ENCODE measurements around the gene CARMIL1. TPM values are rescaled to one million over a fixed set of nuclear protein-coding genes. Genes with fewer than 3 reads are reported as not detected.
"Not testable (repeated sequence)": the region's sequence is repeated elsewhere in the genome, so short reads cannot be mapped to it uniquely, and the experiment has no call there.

CARMIL1 gene
- total RNA-seq, 1 donor from 2014 or later: 1.4 TPM

GRCh38 chr6:25434921-25435320 lies 155.7 kb downstream of the CARMIL1 start:
- H3K4me3 Mint-ChIP-seq: no peak overlapping the region
- DNase-seq: no peak
- H3K36me3 Mint-ChIP-seq (ENCODE audit: low read depth): no peaks in the 10 kb centered on the region
- no peaks in the 10 kb centered on the region for H3K27me3 Mint-ChIP-seq
- H3K4me1 Mint-ChIP-seq: no peaks in the 10 kb centered on the region
- H3K27ac Mint-ChIP-seq: no peak overlapping the region
- no peaks in the 10 kb centered on the region for H3K9me3 Mint-ChIP-seq
- intact Hi-C loops (cut with micrococcal nuclease): no loop called here

GRCh38 chr6:25435416-25435985 lies 156.3 kb downstream of the CARMIL1 start:
- intact Hi-C loops (cut with micrococcal nuclease): no loop called here
- Mint-ChIP-seq H3K4me1 (no peaks in the 10 kb centered on the region), H3K27me3 (no peaks in the 10 kb centered on the region), H3K27ac (no peak overlapping the region), H3K4me3 (no peak overlapping the region), H3K9me3 (no peaks in the 10 kb centered on the region), H3K36me3 (ENCODE audit: low read depth) (no peaks in the 10 kb centered on the region)
- DNase-seq: no peak

- no peaks in the 10 kb centered on the region for H3K9me3 Mint-ChIP-seq
- peaks cover 3% of the 10 kb centered on the region for H3K4me1 Mint-ChIP-seq
- no peaks in the 10 kb centered on the region for H3K36me3 Mint-ChIP-seq (ENCODE audit: low read depth)
- no peak overlapping the region for H3K4me3 Mint-ChIP-seq
- intact Hi-C loops (cut with micrococcal nuclease): no loop called here
- no peaks in the 10 kb centered on the region for H3K27me3 Mint-ChIP-seq
- no peak for DNase-seq
- no peak overlapping the region for H3K27ac Mint-ChIP-seq
Observed at GRCh38 chr6:25436760-25437159, 157.6 kb downstream of the CARMIL1 start.

GRCh38 chr6:25439368-25439767 lies 160.2 kb downstream of the CARMIL1 start:
- no peaks in the 10 kb centered on the region for H3K36me3 Mint-ChIP-seq (ENCODE audit: low read depth)
- H3K27ac Mint-ChIP-seq: no peak overlapping the region
- no peaks in the 10 kb centered on the region for H3K27me3 Mint-ChIP-seq
- H3K9me3 Mint-ChIP-seq: no peaks in the 10 kb centered on the region
- intact Hi-C loops (cut with micrococcal nuclease): no loop called here
- H3K4me3 Mint-ChIP-seq: no peak overlapping the region
- H3K4me1 Mint-ChIP-seq: peaks cover 8% of the 10 kb centered on the region
- no peak for DNase-seq

GRCh38 chr6:25441663-25442270 lies 162.6 kb downstream of the CARMIL1 start:
- H3K27me3 Mint-ChIP-seq: no peaks in the 10 kb centered on the region
- H3K4me1 Mint-ChIP-seq: peaks cover 8% of the 10 kb centered on the region
- intact Hi-C loops (cut with micrococcal nuclease): no loop called here
- H3K36me3 Mint-ChIP-seq (ENCODE audit: low read depth): peaks cover 2% of the 10 kb centered on the region
- no peak overlapping the region for H3K27ac Mint-ChIP-seq
- no peak for DNase-seq
- H3K9me3 Mint-ChIP-seq: peaks cover 10% of the 10 kb centered on the region
- no peak overlapping the region for H3K4me3 Mint-ChIP-seq

GRCh38 chr6:25442898-25443297 lies 163.7 kb downstream of the CARMIL1 start:
- peaks cover 16% of the 10 kb centered on the region for H3K4me1 Mint-ChIP-seq
- peaks cover 2% of the 10 kb centered on the region for H3K36me3 Mint-ChIP-seq (ENCODE audit: low read depth)
- no peak overlapping the region for H3K4me3 Mint-ChIP-seq
- no peaks in the 10 kb centered on the region for H3K27me3 Mint-ChIP-seq
- H3K27ac Mint-ChIP-seq: no peak overlapping the region
- no peak for DNase-seq
- intact Hi-C loops (cut with micrococcal nuclease): no loop called here
- peaks cover 14% of the 10 kb centered on the region for H3K9me3 Mint-ChIP-seq

- intact Hi-C loops (cut with micrococcal nuclease): not testable (repeated sequence)
Observed at GRCh38 chr6:25444521-25444920, 165.3 kb downstream of the CARMIL1 start.

GRCh38 chr6:25446830-25447569 lies 167.8 kb downstream of the CARMIL1 start:
- no peak for DNase-seq
- intact Hi-C loops (cut with micrococcal nuclease): no loop called here
- Mint-ChIP-seq H3K4me1 (peaks cover 13% of the 10 kb centered on the region), H3K4me3 (no peak overlapping the region), H3K27me3 (no peaks in the 10 kb centered on the region), H3K36me3 (ENCODE audit: low read depth) (peaks cover 2% of the 10 kb centered on the region), H3K9me3 (peaks cover 14% of the 10 kb centered on the region), H3K27ac (no peak overlapping the region)

More at GRCh38 chr6:25444521-25444920, 165.3 kb downstream of the CARMIL1 start:
- H3K36me3 Mint-ChIP-seq (ENCODE audit: low read depth); H3K27me3 Mint-ChIP-seq; DNase-seq; H3K4me3 Mint-ChIP-seq; H3K27ac Mint-ChIP-seq: not testable (repeated sequence)
- H3K9me3 Mint-ChIP-seq: peaks cover 14% of the 10 kb centered on the region
- peaks cover 16% of the 10 kb centered on the region for H3K4me1 Mint-ChIP-seq

GRCh38 chr6:25447570-25447929 lies 168.4 kb downstream of the CARMIL1 start:
- Mint-ChIP-seq H3K4me3 (no peak overlapping the region), H3K27me3 (no peaks in the 10 kb centered on the region), H3K4me1 (peaks cover 12% of the 10 kb centered on the region), H3K27ac (no peak overlapping the region), H3K9me3 (peaks cover 14% of the 10 kb centered on the region), H3K36me3 (ENCODE audit: low read depth) (peaks cover 2% of the 10 kb centered on the region)
- DNase-seq: no peak
- intact Hi-C loops (cut with micrococcal nuclease): no loop called here

- Mint-ChIP-seq H3K4me1 (peaks cover 9% of the 10 kb centered on the region), H3K36me3 (ENCODE audit: low read depth) (peaks cover 2% of the 10 kb centered on the region), H3K9me3 (peaks cover 14% of the 10 kb centered on the region), H3K4me3 (no peak overlapping the region), H3K27me3 (no peaks in the 10 kb centered on the region), H3K27ac (no peak overlapping the region)
- intact Hi-C loops (cut with micrococcal nuclease): no loop called here
- DNase-seq: no peak
Observed at GRCh38 chr6:25448965-25449538, 169.9 kb downstream of the CARMIL1 start.

- DNase-seq: no peak
- Mint-ChIP-seq H3K27ac (no peak overlapping the region), H3K36me3 (ENCODE audit: low read depth) (no peaks in the 10 kb centered on the region), H3K27me3 (no peaks in the 10 kb centered on the region), H3K9me3 (peaks cover 14% of the 10 kb centered on the region), H3K4me3 (no peak overlapping the region), H3K4me1 (peaks cover 9% of the 10 kb centered on the region)
- intact Hi-C loops (cut with micrococcal nuclease): no loop called here
Observed at GRCh38 chr6:25449774-25450173, 170.6 kb downstream of the CARMIL1 start.

GRCh38 chr6:25450469-25451198 lies 171.5 kb downstream of the CARMIL1 start:
- Mint-ChIP-seq H3K9me3 (peaks cover 10% of the 10 kb centered on the region), H3K27me3 (no peaks in the 10 kb centered on the region), H3K27ac (no peak overlapping the region), H3K36me3 (ENCODE audit: low read depth) (no peaks in the 10 kb centered on the region), H3K4me3 (no peak overlapping the region), H3K4me1 (peaks cover 9% of the 10 kb centered on the region)
- DNase-seq: no peak
- intact Hi-C loops (cut with micrococcal nuclease): no loop called here

- no peak for DNase-seq
- Mint-ChIP-seq H3K36me3 (ENCODE audit: low read depth) (no peaks in the 10 kb centered on the region), H3K9me3 (peaks cover 5% of the 10 kb centered on the region), H3K27ac (no peak overlapping the region), H3K27me3 (no peaks in the 10 kb centered on the region), H3K4me1 (peaks cover 6% of the 10 kb centered on the region), H3K4me3 (no peak overlapping the region)
- intact Hi-C loops (cut with micrococcal nuclease): no loop called here
Observed at GRCh38 chr6:25452031-25452430, 172.9 kb downstream of the CARMIL1 start.

- no peaks in the 10 kb centered on the region for H3K27me3 Mint-ChIP-seq
- H3K9me3 Mint-ChIP-seq: no peaks in the 10 kb centered on the region
Observed at GRCh38 chr6:25453288-25453687, 174.1 kb downstream of the CARMIL1 start.

More at GRCh38 chr6:25453288-25453687, 174.1 kb downstream of the CARMIL1 start:
- Mint-ChIP-seq H3K36me3 (ENCODE audit: low read depth) (no peaks in the 10 kb centered on the region), H3K4me1 (no peaks in the 10 kb centered on the region), H3K27ac (no peak overlapping the region), H3K4me3 (no peak overlapping the region)
- DNase-seq: no peak
- intact Hi-C loops (cut with micrococcal nuclease): no loop called here

All from activated CD4-positive, alpha-beta T cell treated with anti-CD3 and anti-CD28 coated beads, Interleukin-2, amount 10 ng/mL, durations not matched to agents 24 days and 14 days (primary cell).